Activated T-cell treated with anti-CD3 and anti-CD28 coated beads, Interleukin-2, amount 50 U/mL, for 1 hour (primary cell): ENCODE results near the gene KCNMB2.
"Not testable (repeated sequence)": the region's sequence is repeated elsewhere in the genome, so short reads cannot be mapped to it uniquely, and the experiment has no call there.

Experiments used
- DNase-seq: peaks from one replicate; pipeline ENCODE4 v3.0.0-alpha.2; 2020

The KCNMB2 gene

GRCh38 chr3:178536211-178537079, at the start of gene KCNMB2:
KCNMB2 (plus strand) TSS chr3:178536436.
- DNase-seq, result no peak

- DNase-seq, result no peak
Observed at GRCh38 chr3:178486903-178487302, 49.3 kb upstream of the KCNMB2 start.

- DNase-seq, result no peak
Observed at GRCh38 chr3:178487752-178488151, 48.5 kb upstream of the KCNMB2 start.

GRCh38 chr3:178491751-178492150, 44.5 kb upstream of the KCNMB2 start:
- DNase-seq, result no peak

- no peak for DNase-seq
Observed at GRCh38 chr3:178492491-178492890, 43.7 kb upstream of the KCNMB2 start.

GRCh38 chr3:178494386-178494785, 41.9 kb upstream of the KCNMB2 start:
- no peak for DNase-seq

GRCh38 chr3:178496911-178497310, 39.3 kb upstream of the KCNMB2 start:
- no peak for DNase-seq

GRCh38 chr3:178498871-178499270, 37.4 kb upstream of the KCNMB2 start:
- no peak for DNase-seq

GRCh38 chr3:178500631-178501030, 35.6 kb upstream of the KCNMB2 start:
- no peak for DNase-seq

- DNase-seq, result no peak
Observed at GRCh38 chr3:178504128-178504527, 32.1 kb upstream of the KCNMB2 start.

GRCh38 chr3:178505832-178506231, 30.4 kb upstream of the KCNMB2 start:
- no peak for DNase-seq

- no peak for DNase-seq
Observed at GRCh38 chr3:178507507-178508442, 28.5 kb upstream of the KCNMB2 start.

GRCh38 chr3:178508443-178508825, 27.8 kb upstream of the KCNMB2 start:
- DNase-seq, result no peak

GRCh38 chr3:178510496-178510895, 25.7 kb upstream of the KCNMB2 start:
- no peak for DNase-seq

- DNase-seq, result no peak
Observed at GRCh38 chr3:178512647-178513046, 23.6 kb upstream of the KCNMB2 start.

GRCh38 chr3:178513546-178514380, 22.5 kb upstream of the KCNMB2 start:
- no peak for DNase-seq

GRCh38 chr3:178514401-178514800, 21.8 kb upstream of the KCNMB2 start:
- no peak for DNase-seq

GRCh38 chr3:178515076-178515744, 21.0 kb upstream of the KCNMB2 start:
- not testable (repeated sequence) for DNase-seq

- no peak for DNase-seq
Observed at GRCh38 chr3:178517665-178518334, 18.4 kb upstream of the KCNMB2 start.

- DNase-seq, result no peak
Observed at GRCh38 chr3:178518660-178519396, 17.4 kb upstream of the KCNMB2 start.

- no peak for DNase-seq
Observed at GRCh38 chr3:178519701-178520100, 16.5 kb upstream of the KCNMB2 start.
